Left lung (tissue), 10 donors: ENCODE results near the gene CCDC159. TPM values are rescaled to one million over a fixed set of nuclear protein-coding genes. Genes with fewer than 3 reads are reported as not detected.
A peak's percentile ranks its signal among the peaks of the same experiment; 100 is the strongest.

ENCODE experiments used
- ATAC-seq: fragments of 200-7000 bp; cut with Tn5 transposase; one replicate; pipeline ENCODE4 v1.9.1; 2020; ENCODE audit warnings: moderate library complexity
- DNase-seq, 4 donors: peaks; one replicate each; pipeline ENCODE4 v3.0.0-alpha.2; 2013 to 2020
- H3K27ac ChIP-seq, 2 donors: fragments of 200-600 bp; sonication (generic) in 1 of 2; one replicate each; pipeline versions ENCODE4 v1.5.0 to v1.8.0; 2020 to 2021
- H3K27me3 ChIP-seq, 2 donors: fragments of 200-600 bp; sonication (generic) in 1 of 2; one replicate each; pipeline versions ENCODE4 v1.5.0 to v1.8.0; 2020 to 2021
- H3K36me3 ChIP-seq, 2 donors: fragments of 200-600 bp; sonication (generic) in 1 of 2; one replicate each; pipeline versions ENCODE4 v1.5.0 to v1.8.0; 2020 to 2021
- H3K4me1 ChIP-seq, 2 donors: fragments of 200-600 bp; one replicate each; pipeline ENCODE4 v1.8.0; 2021
- H3K4me3 ChIP-seq, 2 donors: fragments of 200-600 bp; sonication (generic) in 1 of 2; one replicate each; pipeline versions ENCODE4 v1.5.0 to v1.8.0; 2020 to 2021; ENCODE audit warnings: mild to moderate bottlenecking in 1 of 2
- H3K9me3 ChIP-seq, 2 donors: fragments of 200-600 bp; sonication (generic) in 1 of 2; one replicate each; pipeline versions ENCODE4 v1.5.0 to v1.8.0; 2020 to 2021
- CTCF ChIP-seq, 2 donors: fragments of 200-600 bp; sonication (generic) in 1 of 2; IDR thresholded peaks; one replicate each; pipeline versions ENCODE4 v1.5.0 to v1.8.0; 2021; ENCODE audit warnings: antibody characterized with exemption in 2 of 2
- intact Hi-C, 2 donors: fragments of 100-400 bp; cut with DNase I; formaldehyde crosslinking; loops; one replicate each; pipeline versions ENCODE4 v1.11.2 to v1.14.2; 2022
- polyA plus RNA-seq, 6 donors: library from polyadenylated mRNA; unstranded; fragments of 120-200 nt; gene quantifications; one replicate each; pipeline ENCODE4 v1.2.1, GENCODE V29; 2013; ENCODE audit not compliant: insufficient read length in 6 of 6
- total RNA-seq, 2 donors: library from RNA; stranded (reverse); fragmentation: NEBNext Ultra II Directional; extraction: Animal tissue kit (Norgen Biotek cat#: 25700); gene quantifications; one replicate each; pipeline ENCODE4 v1.2.1, GENCODE V29; 2021
- donor health status: DM: no; HTN: yes; CAD: no.
- donor health status: DM: no; HTN: no; CAD: no.

The CCDC159 gene
- total and polyA plus RNA-seq, 8 donors, result 29.9 to 56.4 (median 44.7) TPM

GRCh38 chr19:11367528-11367927, 21.2 kb downstream of the CCDC159 start:
- Histone ChIP-seq H3K36me3 (peaks cover 0 to 56% of the 10 kb centered on the region in 2 donors), H3K27ac (no peak overlapping the region), H3K4me3 (no peak overlapping the region), H3K27me3 (no peaks in the 10 kb centered on the region), H3K9me3 (no peaks in the 10 kb centered on the region), H3K4me1 (no peaks in the 10 kb centered on the region)
- DNase-seq (no peak), ATAC-seq (no peak)
- intact Hi-C loops, result no loop called here
- no peak for TF ChIP-seq CTCF (IDR thresholded peaks at IDR 0.05)

GRCh38 chr19:11370744-11371143, 24.4 kb downstream of the CCDC159 start:
- Histone ChIP-seq H3K27me3 (no peaks in the 10 kb centered on the region), H3K4me1 (peaks cover 0 to 16% of the 10 kb centered on the region in 2 donors), H3K9me3 (no peaks in the 10 kb centered on the region), H3K36me3 (peaks cover 0 to 28% of the 10 kb centered on the region in 2 donors), H3K4me3 (no peak overlapping the region), H3K27ac (no peak overlapping the region)
- DNase-seq, result no peak
- no peak for TF ChIP-seq CTCF (IDR thresholded peaks at IDR 0.05)
- intact Hi-C loops, result no loop called here
- no peak for ATAC-seq

- DNase-seq, result peak in 2 of 4 donors; percentile 57 to 68
- intact Hi-C loops, result no loop called here
- Histone ChIP-seq H3K4me1 (peaks cover 0 to 42% of the 10 kb centered on the region in 2 donors), H3K27me3 (no peaks in the 10 kb centered on the region), H3K9me3 (no peaks in the 10 kb centered on the region), H3K27ac (peak overlapping the region in 1 of 2 donors; percentile 96), H3K4me3 (peak overlapping the region in 1 of 2 donors; percentile 66), H3K36me3 (peaks cover 0 to 7% of the 10 kb centered on the region in 2 donors)
- TF ChIP-seq CTCF (IDR thresholded peaks at IDR 0.05), result no peak
- ATAC-seq, result no peak
These were observed 27.0 kb downstream of the CCDC159 start for GRCh38 chr19:11373166-11373884.

- Histone ChIP-seq H3K9me3 (no peaks in the 10 kb centered on the region), H3K4me3 (peak overlapping the region; percentile 54 to 66), H3K4me1 (peaks cover 0 to 48% of the 10 kb centered on the region in 2 donors), H3K27ac (peak overlapping the region; percentile 95 to 96), H3K36me3 (peaks cover 0 to 5% of the 10 kb centered on the region in 2 donors), H3K27me3 (no peaks in the 10 kb centered on the region)
- TF ChIP-seq CTCF (IDR thresholded peaks at IDR 0.05), result no peak
- intact Hi-C loops, result no loop called here
- DNase-seq (no peak), ATAC-seq (no peak)
These were observed 27.6 kb downstream of the CCDC159 start for GRCh38 chr19:11373885-11374432.

GRCh38 chr19:11374433-11375142, 28.3 kb downstream of the CCDC159 start, which contains the start of gene SWSAP1:
Gene SWSAP1 (plus strand): TSS chr19:11374666. CDS start chr19:11374681, 15 bp downstream.
- Histone ChIP-seq H3K4me3 (peak within 1 kb of the TSS; percentile 54 to 66), H3K27ac (peak within 1 kb of the TSS; percentile 95 to 96), H3K27me3 (no peaks in the 10 kb centered on the region), H3K4me1 (peaks cover 0 to 54% of the 10 kb centered on the region in 2 donors), H3K9me3 (no peaks in the 10 kb centered on the region), H3K36me3 (no peaks in the 10 kb centered on the region)
- TF ChIP-seq CTCF (IDR thresholded peaks at IDR 0.05), result peak in 1 of 2 donors; percentile 15
- DNase-seq (peak; percentile 97 to 99 (median 99)), ATAC-seq (peak; percentile 93)
- intact Hi-C loops, result no loop called here
